CD4-positive, alpha-beta T cell treated with Interleukin-6 for 4 hours (primary cell): Measurements from ENCODE around the gene PDE10A.

ENCODE experiments used
- DNase-seq: peaks from one replicate; pipeline ENCODE4 v3.0.0-alpha.2; 2020; ENCODE audit warnings: mixed read lengths

The PDE10A gene

DNA sequence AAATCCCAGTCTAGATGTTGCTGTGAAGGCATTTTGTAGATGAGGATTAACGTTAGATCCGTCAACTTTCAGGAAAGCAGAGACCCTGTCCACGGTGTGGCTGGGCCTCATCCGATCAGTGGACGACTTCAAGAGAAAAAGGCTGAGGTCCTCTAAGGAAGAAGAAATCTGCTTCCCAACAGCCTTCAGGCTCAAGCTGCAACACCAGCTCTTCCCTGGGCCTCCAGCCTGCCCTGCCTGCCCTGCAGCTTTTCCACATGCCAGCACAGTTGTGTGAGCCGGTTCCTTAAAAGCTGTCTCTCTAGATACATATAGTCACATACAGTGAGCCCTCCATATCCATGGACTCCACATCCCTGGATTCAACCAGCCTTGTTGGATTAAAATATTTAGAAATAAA lies 14.1 kb upstream of the PDE10A start:
- DNase-seq: no peak

DNA sequence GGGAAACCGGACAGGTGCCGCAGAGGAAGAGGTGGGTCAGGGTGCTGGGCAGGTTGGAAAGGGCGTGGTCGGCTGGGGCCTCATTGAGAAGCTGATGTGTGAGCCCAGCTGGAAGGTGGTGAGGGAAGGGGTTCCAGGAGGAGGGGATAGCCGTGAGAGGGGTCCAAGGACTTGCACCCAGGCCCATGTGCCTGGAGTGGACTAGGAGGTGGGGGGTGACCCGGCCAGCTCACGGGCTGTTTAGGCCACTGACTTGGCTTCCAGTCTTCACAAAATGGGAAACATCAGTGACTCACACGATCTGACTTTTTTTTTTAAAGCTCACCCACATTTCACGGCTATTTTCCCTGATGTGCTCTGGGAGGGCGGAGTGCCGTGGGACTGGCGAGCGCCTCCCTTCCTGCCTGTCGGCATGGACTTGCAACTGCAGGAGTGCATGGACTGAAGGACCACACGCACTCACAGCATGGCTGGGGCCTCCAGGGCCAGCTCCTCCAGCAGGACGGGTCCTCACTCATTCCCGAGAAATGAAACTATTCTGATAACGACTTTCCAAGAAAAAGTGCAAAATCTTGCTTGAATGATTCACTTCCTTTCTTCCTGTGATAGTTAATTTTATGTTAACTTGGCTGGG lies 13.5 kb upstream of the PDE10A start:
- DNase-seq: no peak

DNA sequence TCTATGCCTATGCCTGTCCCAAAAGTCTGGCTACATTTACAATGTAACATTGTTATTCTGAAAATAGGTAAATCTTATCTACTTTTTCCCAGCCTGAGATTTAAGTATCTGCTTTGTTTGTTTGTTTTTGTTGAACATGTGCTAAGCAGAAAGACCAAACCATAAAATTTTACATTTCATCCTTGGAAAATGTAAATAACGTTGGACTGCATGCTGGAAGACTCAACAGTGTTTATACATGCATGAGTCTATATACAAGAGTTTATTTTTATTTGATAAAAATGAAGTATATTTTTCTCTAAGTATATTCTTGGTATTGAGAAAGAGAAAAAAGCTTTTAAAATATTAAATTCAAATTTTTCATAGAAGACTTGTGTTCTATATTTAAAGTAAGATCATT lies 12.1 kb upstream of the PDE10A start:
- no peak for DNase-seq

DNA sequence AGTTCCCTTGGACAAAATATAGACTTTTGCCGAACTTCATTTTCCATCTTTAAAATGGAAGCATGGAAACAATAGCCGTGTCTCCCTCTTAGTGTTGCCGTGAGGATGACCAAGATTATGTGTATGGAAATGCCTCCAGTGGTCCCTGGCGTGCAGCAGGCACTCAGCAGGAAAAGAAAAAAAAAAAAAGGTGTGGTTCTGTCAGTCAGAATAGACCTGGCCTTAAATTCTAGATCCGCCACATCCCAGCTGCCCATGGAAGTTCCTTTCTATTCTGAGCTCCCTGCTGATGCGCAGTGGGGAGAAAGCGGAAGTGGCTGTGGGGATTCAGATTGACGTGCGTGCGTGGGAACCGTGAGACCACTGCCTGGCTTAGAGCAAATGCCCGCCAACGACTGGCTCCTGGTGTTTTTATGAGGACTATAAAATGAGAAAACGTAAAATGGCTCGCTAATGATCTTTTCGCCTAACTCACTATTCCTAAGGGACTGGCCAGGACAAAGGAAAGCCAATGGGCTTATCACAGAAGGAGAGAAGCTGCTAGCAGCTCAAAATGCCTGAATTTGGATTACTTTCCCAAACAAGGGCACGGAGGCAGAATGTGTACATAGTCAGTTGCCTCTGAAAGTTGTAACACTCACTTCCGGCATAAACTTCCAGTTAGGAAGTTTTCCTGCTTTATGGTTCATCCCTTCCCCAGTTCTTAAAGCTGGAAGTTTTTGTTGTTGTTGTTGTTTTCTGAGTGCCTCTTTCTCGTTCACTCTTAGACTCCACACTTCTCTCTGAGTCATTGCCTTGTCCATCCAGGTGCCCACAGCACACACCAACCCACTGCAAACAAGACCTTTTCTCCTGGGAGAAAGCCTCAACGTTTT lies 11.4 kb upstream of the PDE10A start:
- no peak for DNase-seq

DNA sequence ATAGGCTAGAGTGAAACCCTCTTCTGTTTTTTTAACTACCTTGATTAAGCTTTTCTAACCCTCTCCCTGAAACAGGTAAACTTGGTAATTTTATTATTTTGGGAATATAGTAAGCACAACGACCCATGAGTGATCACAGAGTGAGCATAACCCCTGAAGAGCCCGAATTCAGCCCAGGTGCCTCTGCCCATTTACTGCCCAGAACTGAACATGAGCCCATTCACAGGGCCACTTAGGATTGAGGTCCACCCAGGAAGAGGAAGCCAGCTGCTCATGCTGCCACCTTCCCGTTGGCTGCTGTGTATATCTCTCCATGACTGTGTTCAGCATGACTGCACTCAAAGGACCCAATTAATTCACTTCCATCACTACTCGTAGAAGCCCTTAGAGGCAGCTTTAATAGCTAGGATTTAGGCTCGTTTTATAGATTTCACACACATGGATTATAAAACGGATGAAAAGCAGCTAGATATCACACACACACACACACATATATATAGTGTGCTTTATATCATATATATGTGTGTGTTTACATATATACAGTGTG lies 8.3 kb upstream of the PDE10A start:
- DNase-seq: no peak

DNA sequence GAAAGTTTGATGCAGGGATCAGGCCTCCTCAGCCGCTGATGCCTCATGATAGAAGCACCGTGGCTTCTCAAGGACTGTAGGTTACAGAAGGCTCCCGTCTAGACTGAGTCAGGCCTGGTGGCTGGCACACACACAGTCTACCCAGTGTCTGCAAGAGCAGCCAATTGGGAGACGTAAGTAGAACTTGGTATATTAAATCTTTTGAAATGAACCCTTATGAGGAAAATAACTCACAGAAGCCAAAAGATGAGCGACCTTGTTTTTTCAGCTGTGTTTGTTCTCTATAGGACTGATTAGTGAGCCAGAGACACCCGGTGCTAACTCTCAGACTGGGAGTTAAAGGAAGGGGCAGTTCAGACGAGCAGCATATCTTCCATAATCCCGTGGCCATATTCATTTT lies 5.9 kb upstream of the PDE10A start:
- DNase-seq: no peak

DNA sequence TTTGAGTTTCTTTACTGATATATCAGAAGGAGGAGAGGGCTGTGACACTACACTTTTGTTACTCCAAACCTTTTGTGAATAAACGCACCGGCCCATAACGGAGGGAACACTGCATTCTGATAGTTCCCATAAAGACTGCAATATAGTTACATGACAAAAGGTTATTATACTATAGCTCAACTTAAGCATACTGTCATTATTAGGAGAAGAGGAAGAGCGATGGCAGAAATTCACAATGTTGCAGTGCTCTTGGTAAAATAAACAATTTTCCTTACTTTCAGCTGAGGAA lies 2.3 kb upstream of the PDE10A start:
- no peak for DNase-seq

DNA sequence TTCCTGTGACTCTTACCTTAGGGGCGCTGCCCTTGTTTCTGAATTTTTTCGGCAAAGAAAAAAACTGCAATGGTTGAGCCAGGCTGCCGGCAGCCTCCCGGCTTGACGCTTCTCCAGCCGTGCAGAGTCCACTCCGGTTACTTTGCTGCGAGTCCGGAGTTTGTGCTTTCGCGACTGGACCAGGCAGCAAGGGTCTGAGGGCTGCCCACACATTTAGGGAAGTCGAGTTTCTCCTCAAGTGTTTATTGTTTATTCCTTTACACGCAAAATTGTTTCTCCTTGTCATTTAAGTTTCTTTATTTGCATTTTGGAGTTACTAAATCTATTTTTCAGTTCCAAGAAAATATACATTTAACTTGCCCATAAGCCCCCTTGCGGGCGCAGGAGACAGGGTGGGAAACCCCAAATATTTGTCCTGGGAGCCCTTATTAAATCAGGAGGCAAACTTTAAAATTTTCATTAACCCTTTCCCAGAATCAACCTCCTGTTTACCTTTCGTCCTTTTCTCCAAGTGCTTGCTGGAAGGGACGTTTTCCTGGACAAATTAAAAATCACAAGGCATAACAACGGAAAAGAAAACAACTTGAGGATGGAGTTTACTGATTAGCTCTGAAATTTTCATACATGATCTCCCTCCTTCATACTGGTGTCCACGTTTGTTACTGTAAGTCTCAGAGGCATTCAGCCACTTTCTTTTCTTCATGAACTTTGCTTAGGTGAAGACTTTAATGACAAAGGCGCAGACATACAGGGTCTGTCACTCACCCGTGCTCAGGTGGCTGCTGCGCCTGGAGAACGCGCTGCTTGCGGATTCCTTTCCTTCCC lies 1.7 kb upstream of the PDE10A start:
- no peak for DNase-seq

DNA sequence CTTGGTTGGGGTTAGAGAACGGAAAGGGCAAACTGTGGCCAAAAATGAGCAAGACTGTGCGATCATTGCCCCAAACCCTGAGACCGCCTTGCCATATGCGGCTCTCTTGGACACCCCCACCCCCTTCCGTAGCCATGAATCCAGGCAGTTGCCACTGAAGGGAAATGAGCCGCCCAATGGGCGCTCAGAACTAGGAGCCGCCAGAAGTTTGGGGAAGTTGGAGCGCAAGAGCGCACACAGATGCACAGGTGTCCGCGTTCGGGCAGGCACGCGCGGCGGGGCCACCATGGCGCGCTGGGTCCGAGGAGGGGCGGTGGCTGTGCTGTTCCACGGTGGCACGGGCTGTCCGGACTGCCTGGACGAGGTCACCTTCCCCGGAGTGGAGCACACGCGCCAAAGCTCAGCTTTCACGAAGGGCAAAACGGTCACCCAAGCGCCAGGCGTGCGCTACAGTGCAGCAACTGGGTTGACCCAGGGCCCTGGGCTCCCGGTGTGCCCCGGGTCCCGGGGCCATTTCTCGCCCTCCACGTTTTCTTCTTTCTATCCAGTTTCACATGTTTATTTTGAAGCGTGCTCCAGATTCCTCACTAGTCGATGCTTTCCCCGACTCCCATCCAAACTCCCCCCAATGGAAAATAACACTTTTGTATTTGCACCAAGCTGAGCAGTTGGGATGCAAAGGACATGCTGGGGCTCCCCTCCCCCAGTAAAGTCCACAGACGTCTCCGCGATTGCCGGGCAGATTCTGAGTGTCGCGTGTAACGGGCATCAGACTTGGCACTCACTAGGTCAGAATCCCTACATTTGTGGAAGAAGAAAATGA lies 906 bp upstream of the PDE10A start:
- DNase-seq: no peak

DNA sequence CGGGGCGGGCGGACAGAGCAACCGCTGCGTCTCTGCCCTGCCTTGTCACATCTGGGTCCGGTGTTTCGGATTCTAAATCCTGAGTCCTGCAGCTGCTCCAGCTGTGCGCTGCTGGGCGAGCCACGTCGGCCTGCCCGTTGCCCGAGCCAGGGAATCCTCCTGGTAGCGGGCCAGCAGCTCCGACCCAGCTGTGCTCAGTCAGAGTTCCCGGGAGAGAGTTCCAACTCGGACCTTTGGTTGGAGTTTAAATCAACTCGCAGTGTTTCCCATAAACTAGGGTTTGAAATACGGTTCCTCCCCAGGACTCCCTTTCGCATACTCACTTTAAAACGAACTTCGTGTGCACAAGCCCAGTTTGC lies 315 bp upstream of the PDE10A start:
- DNase-seq: no peak

DNA sequence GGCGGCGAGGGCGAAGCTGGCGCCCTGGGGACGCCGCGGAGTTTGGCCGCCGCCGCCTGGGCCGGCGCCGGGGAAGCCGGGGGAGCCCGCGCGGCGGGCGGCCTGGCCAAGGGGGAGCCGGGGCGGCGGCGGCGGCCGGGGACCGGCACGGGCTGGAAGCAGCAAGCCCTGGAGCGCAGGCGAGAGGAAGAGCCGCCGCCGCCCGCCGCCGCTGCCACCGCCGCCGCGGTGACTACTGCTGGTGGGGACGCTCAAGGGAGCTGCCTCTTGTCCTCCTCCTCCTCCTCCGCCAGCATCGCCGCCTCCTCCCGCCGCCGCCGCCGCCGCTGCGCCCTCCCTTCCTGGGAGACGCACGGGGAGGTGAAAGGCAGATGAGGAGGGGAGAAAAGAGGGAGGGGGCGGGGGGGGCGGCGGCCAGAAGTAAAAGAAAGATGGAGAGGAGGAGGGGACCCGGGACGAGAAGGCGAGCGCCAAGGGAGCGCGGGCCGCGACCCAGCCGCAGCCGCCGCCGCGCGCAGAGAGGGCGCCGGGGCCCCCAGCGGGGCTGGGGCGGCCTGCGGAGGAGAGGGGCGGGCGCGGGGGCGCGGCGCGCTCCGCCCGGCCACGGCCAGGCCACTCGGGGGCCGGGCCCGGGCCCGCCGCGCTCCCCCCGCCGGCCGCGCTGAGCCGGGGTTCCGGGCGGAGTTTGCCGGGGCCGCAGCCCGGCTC lies 846 bp downstream of the PDE10A start:
- no peak for DNase-seq

DNA sequence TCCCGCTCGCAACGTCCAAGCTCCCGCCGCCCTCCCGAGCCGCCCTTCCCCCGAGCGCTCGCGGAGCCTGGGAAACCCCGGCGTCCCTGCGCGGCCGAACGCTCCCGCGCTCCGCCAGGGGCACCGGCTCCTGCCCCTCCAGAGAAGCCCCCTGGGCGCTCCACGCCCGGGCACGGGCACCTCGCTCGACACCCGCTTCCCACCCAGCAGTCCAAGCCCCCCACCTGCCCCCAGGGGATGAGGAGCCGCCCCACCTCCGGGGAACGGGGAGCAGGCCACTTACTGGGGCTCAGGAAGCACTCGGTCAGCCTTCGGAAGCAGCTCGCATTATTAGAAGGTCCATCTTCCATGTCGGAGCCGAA lies 1.4 kb downstream of the PDE10A start:
- no peak for DNase-seq

DNA sequence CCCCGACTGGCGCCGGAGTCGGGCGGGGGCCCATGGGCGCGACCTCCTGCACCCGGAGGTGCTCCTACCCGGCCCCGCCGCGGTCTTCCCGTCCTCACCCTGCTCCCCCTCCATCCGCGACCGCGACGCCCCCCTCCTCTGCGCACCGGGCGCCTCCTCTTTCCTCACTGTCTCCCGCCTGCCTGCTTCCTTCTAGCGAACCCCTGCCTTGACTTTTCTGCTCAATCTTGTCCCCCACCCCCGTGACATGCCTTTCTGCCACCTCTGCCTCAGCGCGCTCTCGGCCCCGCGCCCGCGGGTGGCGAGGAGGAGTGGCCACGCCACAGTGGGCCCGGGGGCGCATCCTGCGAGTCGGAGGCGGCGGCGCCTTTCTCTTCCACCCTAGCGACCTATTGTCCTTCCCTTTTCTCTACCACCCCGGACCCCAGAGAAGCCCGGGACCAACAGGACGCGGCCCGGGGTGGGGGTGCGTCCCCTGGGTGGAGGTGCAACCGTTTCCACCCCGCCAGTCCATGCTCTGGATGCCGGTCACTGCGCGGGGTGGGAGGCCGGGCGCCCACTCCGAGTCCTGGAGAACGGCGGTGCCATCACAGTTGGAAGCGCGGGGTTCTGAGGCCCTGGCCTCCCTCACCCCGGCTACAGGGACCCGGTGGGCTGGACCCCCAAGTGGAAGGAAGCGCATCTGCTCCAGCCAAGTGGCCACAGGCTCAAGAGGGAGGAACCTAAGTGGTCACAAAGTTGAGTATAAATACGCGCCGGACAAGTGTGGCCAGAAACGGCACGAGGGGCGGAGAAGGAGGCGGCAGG lies 2.0 kb downstream of the PDE10A start:
- DNase-seq: no peak

DNA sequence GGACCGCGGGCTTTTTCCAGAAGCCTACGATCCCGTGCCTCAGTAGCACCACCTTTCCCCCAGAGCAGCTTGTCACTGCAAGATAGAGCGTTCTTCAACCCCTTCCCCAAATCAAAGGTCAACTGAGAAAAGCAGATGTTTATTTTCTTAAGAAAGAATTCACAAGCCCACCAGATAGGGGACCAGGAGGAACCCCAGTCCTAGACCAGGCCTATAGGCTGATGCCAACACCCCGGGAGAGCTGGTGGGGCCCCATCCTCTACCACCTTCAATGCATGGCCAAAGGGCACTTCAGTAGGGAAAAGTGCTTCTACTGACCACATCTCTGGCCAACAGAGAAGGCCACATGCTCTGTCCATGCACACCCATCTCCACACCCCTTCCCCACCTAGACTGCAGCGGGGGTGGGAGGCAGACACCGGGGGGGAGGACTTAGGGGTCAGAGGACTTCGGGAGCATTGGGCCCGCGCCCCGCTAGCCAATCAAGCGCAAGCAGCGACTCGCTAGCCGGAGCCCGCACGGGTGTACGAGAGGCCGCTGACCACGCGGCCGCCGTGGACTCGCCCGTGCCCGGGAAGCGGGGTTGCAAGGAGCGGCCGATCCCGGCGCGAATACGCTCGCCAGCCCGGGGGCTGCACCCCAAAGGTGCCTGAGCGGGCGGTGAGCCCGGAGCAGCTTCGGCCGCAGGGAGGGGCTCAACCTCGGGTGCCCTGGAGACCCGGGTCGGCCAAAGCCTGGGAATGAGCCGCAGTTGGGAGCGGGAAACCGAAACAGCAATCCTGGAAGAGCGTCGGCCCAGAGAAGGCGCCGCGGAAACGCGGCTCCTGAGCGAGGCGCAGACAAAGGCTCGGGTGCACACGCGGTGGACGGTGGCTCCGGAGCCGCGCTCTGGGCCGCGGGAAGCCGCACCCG lies 2.8 kb downstream of the PDE10A start:
- DNase-seq: no peak

DNA sequence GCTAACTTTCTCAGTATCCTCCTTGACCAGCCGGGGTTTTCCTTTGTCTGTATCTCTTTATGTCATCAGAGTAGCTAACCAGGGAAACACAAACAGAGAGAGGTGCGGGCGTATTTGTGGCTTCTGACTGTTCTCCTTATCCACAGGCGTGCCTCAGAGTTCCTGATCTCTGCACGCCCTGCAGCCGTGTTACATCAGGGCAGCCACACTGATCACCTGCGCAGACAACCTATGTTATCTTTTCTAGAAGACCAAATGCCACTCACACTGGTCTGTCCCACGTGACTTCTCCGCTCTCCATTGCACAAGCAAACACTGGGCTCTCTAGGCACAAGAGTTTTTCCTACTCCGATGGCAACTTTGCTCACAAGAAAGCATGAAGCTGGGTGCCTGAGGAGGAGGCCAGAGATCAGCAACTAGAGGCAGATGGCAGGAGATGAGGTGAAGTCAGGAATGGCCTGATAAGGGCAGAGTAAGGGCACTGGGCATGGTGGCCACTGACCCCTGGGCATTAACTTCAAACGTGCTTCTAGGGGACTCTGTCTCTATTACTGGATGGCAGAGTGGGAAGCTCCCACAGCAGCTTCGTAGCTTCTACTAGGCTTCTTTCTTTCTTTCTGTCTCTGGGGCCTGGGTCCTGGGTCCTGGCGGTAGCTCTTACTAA lies 4.5 kb downstream of the PDE10A start:
- no peak for DNase-seq

DNA sequence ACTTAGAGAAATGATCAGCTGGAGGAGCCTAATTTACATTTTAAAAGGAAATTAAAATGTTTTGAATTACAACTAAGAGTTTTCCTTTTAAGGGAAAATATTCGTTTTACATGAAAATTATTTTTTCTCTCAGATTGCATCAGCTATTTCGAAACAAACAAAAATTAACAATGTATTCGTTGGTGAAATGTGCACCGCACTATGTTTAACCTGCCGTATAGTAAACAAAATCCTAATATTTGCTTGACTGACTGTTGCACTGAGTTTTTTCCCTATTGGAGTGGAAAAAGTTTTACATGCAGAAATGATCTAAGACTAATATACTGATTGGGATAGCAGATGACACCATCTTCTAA lies 5.7 kb downstream of the PDE10A start:
- DNase-seq: no peak

DNA sequence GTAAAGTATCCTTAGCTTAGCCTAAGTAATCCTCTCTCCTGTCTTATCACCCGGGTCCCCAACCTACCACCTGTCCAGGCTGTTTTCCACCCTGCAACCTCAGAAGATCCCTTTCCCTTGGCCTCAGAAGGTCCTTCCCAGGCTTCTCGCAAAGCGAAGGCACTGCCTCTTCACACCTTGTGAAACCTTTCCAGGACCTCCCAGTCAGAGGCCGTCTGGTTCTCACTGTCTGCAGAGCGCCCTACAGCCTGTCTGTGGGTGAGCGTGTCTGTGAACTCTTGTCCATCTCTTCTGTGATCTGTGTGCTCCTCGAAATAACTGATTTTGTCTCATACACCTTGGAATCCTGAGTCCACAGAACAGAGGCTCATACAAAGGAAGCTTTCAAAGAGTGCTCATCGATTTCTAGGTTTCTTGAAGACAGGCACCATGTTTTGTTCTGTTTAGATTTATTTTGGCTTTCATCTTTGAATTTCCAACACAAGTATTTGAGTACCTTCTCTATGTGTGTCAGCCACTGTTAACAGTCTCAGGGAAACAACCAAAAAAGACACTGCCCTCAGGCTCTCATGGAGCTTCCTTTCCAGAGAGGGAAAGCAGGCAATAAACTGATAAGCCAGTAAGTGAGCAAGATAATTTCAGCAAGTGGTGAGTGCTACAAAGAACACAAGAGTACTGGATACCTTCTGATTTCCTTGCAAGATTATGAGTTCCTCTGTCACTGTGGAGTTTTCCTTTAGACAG lies 6.3 kb downstream of the PDE10A start:
- DNase-seq: no peak

DNA sequence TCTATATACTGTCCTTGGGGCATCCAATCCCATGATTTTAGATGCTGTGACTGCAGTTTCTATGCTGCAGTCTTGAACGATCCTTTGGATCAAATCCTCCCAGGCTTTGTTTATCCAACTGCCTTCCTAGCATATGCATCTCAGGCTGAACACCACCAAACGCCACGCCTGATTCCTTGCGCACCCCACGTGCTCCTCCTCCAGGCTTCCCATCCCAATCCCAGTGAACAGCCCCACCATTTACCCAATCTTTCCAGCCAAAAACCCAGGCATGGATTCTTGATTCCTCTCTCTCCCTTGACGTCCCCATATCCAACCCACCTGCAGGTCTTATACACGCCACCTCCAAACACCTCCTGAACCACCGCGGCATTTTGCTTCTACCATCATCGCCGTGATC lies 7.8 kb downstream of the PDE10A start:
- DNase-seq: no peak

DNA sequence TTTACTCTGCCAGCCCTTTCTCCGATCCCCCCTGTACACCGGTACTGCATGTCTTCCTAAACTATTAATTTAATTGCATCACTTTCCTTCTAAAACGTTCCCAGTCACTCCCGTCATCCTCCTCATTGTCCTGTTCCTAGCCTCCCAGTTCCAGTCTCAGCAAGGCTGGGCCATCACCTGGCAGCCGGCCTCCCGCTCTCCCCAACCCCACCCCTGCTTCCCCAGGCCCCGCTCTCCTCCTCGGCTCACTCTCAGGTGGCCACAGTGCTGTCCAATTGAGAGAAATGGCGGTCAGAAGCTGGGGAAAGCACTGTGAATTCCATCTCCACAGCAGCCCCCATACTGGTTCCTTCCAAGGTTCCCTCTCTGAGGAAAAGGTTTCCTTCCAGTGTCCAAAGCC lies 8.9 kb downstream of the PDE10A start:
- DNase-seq: no peak
